ENCODE measurements around the gene OR1D2.
"Not testable (repeated sequence)": the region's sequence is repeated elsewhere in the genome, so short reads cannot be mapped to it uniquely, and the experiment has no call there.

Gene OR1D2

GRCh38 chr17:3104322-3104721 is at the start of gene OR1D2:
Gene OR1D2 (minus strand): TSS chr17:3104422. CDS start chr17:3092996, 11,426 bp downstream.
- DNase-seq (ENCODE audit: low read depth) = no peak

DNA sequence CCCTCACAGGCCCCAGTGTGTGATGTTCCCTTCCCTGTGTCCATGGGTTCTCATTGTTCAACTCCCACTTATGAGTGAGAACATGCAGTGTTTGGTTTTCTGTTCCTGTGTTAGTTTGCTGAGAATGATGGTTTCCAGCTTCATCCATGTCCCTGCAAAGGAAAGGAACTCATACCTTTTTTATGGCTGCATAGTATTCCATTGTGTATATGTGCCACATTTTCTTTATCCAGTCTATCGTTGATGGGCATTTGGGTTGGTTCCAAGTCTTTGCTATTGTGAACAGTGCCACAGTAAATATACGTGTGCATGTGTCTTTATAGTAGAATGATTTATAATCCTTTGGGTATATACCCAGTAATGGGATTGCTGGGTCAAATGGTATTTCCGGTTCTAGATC is 33.3 kb upstream of the OR1D2 start:
- not testable (repeated sequence) for DNase-seq (ENCODE audit: low read depth)

DNA sequence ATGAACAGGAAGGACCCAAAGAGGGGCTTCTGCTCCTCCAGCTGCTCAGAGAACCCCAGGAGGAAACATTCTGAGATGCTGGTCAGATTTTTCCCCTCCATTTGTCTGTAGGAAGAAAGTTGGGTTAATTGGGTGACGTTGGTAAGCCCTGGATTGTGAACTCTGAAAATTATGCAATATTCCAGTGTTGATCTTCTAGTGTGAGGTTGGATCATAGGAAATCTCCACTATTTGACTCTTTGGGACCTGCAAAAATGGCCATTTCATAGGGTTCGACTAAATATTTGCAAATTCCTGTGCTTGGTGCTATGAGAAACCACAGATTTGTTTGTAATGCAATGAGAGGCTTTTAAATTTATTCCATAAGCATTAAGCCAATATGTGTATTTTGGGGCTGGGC is 23.2 kb upstream of the OR1D2 start, which contains the start of gene OR1G1:
Gene OR1G1 (minus strand): TSS at position 101 of the 400 bp plus-strand sequence. CDS start 0 bp downstream, at position 101.
- no peak for DNase-seq (ENCODE audit: low read depth)

- not testable (repeated sequence) for DNase-seq (ENCODE audit: low read depth)
These were observed 30.4 kb downstream of the OR1D2 start for GRCh38 chr17:3073850-3074249.

DNA sequence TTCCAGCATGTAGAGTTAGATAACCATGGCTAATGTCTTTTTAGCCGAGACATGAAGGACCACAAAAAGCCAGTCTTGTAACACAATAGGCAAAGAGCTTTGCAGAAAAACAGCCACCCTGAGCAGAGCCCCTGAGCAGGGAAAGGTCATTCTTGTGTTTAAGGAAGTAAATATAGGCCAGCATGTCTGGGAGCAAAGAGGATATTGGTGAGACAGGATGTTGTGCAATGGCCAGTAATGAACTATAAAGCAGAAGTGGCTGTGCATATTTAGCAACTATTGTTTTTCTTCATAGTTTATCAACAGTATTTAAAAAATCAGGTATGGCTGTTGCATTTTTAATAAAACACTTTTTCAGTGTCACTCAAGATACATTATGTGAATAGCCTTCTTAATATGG is 39.0 kb downstream of the OR1D2 start:
- DNase-seq (ENCODE audit: low read depth) = not testable (repeated sequence)

GRCh38 chr17:3063507-3063906 is 40.7 kb downstream of the OR1D2 start, which contains the start of gene OR1D5:
Gene OR1D5 (minus strand): TSS chr17:3063607. CDS start chr17:3063607, 0 bp downstream.
- DNase-seq (ENCODE audit: low read depth) = not testable (repeated sequence)

DNA sequence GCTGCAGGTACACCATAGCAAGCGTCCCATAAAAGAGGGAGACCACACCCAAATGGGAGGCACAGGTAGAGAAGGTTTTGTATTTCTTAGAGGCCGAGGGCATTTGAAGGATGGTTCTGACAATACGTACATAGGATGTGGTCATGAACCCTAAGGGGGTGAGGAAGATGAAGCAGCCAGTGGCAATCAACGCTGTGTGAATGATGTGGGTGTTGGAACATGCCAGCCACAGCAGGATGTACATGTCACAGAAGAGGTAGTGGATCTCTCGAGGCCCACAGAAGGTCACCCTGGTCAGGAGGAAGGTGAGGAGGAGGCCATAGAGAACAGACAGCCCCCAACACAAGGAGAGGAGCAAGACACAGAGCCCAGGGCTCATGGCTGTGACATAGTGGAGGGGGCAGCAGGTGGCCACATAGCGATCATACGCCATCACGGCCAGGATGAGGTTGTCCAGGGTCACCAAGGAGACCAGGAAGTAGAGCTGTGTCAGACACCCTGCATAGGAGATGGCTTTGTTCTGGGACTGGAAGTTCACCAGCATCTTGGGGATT is 41.3 kb downstream of the OR1D2 start:
- not testable (repeated sequence) for DNase-seq (ENCODE audit: low read depth)

GRCh38 chr17:3054868-3055267 is 49.4 kb downstream of the OR1D2 start:
- not testable (repeated sequence) for DNase-seq (ENCODE audit: low read depth)

DNA sequence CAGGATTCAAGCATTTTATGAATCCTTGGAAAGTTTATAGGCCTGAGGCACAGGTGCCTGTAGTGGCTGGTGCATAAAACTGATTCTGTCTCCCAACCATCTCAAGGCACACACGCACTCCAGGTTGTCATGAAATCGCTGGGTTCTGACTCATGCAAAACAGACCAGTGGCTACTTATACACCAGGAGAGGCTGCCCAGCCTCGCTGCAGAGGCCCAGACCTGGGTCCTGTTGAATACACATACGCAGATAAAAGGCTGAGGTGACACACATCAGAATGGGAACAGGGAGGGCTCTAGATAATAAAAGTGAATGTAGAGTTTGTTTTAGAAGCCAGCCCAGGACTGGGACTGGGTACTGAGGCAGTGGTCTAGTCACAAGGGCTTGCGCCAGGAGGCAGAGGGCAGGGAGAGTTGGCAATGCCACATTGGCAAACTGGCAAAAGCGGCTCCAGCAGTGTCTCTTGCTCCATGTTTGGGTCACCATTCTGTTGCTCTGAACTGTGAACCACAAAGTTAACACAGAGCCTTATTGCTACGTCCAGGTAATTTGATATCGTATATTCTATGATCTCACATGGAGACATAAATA is 54.4 kb downstream of the OR1D2 start:
- DNase-seq (ENCODE audit: low read depth) = no peak

DNA sequence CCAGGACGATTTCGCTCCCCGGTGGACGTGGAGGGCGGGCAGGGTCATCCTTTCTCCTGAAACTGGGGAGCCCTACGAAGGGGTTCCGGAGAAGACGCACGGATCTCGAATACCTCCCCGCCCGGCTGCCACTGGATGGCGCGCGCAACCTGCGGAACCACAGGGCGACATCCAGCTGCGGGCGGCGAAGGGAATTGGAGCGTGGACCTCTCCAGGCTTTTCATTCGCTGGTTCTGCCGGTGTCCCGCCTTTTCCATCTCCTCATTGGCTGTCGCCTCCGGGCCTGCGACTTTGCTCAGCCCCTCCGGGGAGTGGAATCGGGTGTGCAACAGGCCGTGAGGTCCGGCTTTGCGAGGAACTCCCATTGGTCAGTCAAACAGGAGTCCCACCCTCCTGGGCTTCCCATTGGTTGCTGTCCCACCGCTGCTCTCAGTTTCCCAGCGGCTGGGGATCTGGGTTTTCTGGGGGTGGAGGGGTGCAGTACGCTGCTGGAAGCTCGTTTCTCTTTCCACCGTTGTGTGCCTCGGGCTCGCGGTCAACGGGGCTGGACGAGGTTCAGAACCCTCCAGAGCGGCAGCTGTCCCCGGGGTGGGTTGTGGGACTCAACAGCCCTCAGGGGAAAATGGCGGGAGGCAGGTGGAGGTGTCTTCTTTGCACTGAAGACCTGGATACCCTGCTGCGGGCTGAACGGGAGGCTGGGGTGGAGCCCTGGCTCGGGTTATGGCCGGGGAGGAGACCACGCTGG is 55.3 kb downstream of the OR1D2 start:
- DNase-seq (ENCODE audit: low read depth) = peak; percentile 81

DNA sequence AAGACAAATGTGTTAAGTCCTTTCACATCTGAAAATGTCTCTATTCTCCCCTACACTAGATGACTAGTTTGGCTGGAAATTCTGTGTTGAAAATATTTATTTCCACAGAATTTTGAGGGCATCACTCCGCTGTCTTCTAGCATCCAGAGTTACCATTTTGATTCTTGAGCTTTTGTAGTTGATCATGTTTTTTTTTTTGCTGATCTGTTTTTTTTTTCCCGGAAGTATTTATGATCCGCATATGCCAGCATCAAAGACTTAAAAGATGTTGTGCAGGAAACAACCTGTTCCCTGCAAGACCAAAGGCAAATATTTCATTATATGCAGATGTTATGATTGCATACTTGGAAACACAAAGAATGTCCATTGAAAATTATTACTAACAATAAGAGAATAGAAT is 57.5 kb downstream of the OR1D2 start:
- DNase-seq (ENCODE audit: low read depth) = no peak

DNA sequence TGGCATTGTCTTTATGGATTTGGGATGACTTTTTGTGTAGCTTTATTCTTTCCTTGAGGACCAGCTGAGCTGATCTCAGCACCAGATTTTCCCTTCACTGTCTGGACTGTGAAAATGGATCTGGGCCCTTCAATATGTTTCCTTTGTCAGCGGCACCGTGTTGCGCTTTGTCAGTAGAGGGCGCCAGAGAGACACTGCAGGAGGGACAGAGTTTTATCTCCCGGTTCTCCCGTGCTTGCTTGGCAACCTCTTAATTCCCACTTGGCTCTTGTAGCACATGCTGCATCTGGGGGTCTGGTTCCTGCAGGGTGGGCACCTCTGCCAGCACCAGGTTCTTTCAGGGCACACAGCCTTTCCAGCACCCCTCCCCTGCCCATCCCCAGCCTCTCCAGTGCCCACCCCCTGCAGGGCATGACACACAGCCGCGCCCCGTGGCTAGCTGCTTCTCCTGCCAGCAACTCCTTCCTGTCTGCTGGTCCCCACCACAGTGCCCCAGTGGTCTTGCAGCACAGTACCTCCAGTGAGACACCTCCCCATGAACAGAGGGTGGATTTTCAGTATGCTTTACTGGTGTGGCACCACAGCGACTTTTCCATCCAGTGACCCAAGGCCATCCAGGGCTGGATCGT is 60.4 kb downstream of the OR1D2 start:
- no peak for DNase-seq (ENCODE audit: low read depth)

- no peak for DNase-seq (ENCODE audit: low read depth)
These were observed 63.3 kb downstream of the OR1D2 start for GRCh38 chr17:3040882-3041281.

- DNase-seq (ENCODE audit: low read depth) = no peak
These were observed 64.5 kb downstream of the OR1D2 start for GRCh38 chr17:3039736-3040135.

DNA sequence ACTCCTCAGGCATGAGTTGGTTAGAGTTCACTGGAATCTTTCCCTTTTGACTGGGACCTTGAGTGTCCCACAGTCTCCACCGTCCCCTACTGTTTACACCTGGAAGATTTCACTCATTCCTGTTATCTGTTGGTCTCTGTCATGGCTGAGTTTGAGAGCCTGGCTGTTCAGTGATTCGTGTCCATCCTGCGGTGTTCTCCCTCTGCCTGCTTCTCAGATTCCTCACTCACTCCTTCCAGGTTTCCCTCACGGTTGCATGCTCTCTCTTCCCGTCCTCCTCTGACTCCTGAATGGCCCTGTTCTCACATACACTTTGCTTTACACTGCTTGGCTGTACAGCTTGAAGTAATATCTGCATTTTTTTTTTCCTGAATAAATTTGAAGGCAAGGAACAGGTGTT is 65.3 kb downstream of the OR1D2 start:
- no peak for DNase-seq (ENCODE audit: low read depth)
